Endothelial cell of hepatic sinusoid (primary cell): ENCODE results near the gene TMEM223.

Experiments
- in situ Hi-C: cut with HindIII; loops from 2 replicates; pipeline ENCODE4 v1.10.0; 2017; ENCODE audit warnings: low sequenced_read_pairs

TMEM223 gene

GRCh38 chr11:62753736-62754603 lies 37.8 kb downstream of the TMEM223 start, which contains the start of gene ZBTB3:
TSS of gene ZBTB3 (minus strand) at chr11:62754160. CDS start at chr11:62753664, 496 bp downstream.
- in situ Hi-C loops: loop anchor here (5.0 kb wide), 1 partner anchor 117 kb away; no protein-coding TSS in a partner anchor

DNA sequence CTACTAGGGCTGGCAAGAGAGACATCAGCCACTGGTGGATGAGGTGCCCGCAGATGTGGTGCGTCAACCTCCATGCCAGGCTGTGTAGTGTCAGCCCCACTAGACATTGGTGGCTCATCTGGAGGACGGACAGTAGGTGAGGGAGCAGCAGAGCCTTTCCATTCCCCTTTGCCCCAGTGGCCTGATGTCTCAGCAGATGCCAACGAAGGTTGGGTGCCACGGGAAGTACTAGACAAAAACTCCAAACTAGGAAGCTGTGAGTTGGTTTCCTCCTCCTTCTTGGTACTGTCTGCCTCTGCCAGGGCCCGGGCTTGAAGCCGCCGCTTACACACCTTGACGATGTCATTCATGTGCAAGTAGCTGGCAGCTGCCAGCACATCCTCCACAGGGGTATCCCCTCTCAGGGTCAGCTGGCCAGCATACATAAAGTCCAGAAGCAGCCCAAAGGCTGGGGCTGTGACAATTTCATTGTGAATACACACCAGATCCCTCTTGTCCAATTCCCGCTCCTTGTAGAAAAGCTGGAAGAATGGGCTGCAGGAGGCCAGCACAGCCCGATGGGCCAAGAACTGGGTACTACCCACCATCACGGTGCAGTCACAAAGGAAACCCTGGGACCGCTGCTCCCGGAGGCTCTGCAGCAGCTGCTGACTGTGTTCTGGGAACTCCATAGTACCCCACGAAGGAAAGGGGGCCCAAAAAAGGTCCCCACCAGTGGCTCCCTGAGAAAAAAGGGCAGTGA lies 38.6 kb downstream of the TMEM223 start:
- in situ Hi-C loops: loop anchor here (5.0 kb wide), 1 partner anchor 116 kb away; no protein-coding TSS in a partner anchor

GRCh38 chr11:62752177-62752785 lies 39.5 kb downstream of the TMEM223 start:
- in situ Hi-C loops: loop anchor here (5.0 kb wide), 1 partner anchor 115 kb away; no protein-coding TSS in a partner anchor

DNA sequence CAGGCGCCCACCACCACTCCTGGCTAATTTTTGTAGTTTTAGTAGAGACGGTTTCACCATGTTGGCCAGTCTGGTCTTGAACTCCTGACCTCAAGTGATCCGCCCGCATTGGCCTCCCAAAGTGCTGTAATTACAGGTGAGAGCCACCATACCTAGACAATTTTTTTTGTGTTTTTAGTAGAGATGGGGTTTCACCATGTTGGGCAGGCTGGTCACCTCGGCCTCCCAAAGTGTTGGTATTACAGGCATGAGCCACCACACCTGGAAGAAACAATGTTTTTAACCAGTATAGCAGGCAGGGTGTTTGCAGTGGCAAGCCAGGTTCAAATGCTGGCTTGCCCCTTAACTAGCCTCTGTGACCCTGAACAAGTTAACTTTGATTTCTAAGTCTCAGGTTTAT lies 41.9 kb downstream of the TMEM223 start:
- in situ Hi-C loops: loop anchor here (5.0 kb wide), 1 partner anchor 113 kb away; no protein-coding TSS in a partner anchor

GRCh38 chr11:62747475-62748160 lies 44.2 kb downstream of the TMEM223 start:
- in situ Hi-C loops: no loop called here
